Measurements from ENCODE around the gene TMIGD3. TPM values are rescaled to one million over a fixed set of nuclear protein-coding genes. Genes with fewer than 3 reads are reported as not detected.

The TMIGD3 gene
- total and polyA plus RNA-seq, 7 donors, result 1.9 to 29.8 (median 5.8) TPM

DNA sequence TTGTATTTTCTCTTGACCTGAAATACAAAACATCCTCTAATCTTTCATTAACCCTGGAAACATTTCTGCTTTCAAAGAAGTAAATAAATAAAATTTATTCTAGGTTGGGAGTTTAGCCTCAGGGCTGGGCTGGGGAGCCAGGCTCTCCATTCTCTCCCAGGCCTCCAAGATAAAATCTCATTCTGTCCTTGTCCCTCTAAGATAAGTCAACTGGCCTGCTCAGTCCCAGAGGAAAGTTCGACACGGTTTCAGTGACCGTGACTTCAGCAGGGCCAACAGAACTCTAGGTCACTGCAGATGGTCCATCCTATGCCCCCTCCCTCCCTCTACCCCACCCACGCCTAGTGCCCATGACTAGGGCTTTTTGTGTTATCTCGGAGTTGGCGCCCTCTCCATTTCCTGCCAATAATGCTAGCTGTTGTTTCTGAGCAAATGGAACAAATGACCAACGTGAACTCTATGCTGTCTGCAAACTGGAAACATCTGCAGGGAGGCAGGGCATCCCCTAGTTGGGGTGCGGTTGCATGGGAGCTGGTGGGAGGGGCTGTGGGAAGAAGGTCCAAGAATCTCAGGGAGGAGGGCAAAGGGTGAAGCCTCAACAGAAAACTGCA lies 10.1 kb upstream of the TMIGD3 start:
- Histone ChIP-seq H3K9me3 (no peaks in the 10 kb centered on the region), H3K4me1 (peaks cover 0 to 82% (median 63%) of the 10 kb centered on the region in 4 donors), H3K36me3 (no peaks in the 10 kb centered on the region), H3K27me3 (no peaks in the 10 kb centered on the region), H3K27ac (peak overlapping the region; percentile 9 to 95 (median 94)), H3K4me3 (no peak overlapping the region)
- peak in 3 of 4 donors; percentile 36 to 57 (median 45) for TF ChIP-seq POLR2AphosphoS5 (IDR thresholded peaks at IDR 0.05)
- no peak for TF ChIP-seq POLR2A (IDR thresholded peaks at IDR 0.05)
- peak; percentile 77 for DNase-seq
- WGBS, 2 donors, result 64 to 72% methylated on average over 8 of the region's 8 CpGs
- intact Hi-C loops (cut with DNase I), result loop anchor here (1.0 kb wide), 1 partner anchor 137 kb away; no protein-coding TSS in a partner anchor

DNA sequence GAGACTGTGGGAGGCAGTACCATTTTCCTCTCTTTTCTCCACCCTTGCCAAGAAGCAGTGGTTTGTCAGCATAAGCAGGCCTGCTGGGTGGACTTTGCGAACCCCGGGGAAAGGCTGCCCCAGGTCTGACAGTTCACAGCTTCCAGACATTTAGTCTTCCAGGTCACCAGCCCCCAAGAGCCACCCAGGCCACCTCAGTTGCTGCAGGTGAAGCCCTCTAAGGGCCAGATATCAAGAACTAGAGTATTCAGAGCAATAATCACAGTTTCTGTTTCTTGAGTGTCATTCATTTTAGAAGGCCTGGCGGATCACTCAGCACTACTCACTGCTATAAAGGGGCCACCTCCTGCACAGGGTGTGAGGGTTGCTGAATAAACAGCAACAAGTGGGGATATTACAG lies 9.5 kb upstream of the TMIGD3 start:
- H3K4me1 ChIP-seq, result peaks cover 0 to 86% (median 68%) of the 10 kb centered on the region in 4 donors
- H3K27ac ChIP-seq, result peak overlapping the region; percentile 9 to 95 (median 94)
- intact Hi-C loops (cut with DNase I), result loop anchor here (1.0 kb wide), 1 partner anchor 137 kb away; no protein-coding TSS in a partner anchor
- DNase-seq, result no peak
- 92 to 94% methylated on average over 3 of the region's 3 CpGs for WGBS, 2 donors
- no peaks in the 10 kb centered on the region for H3K9me3 ChIP-seq
- H3K36me3 ChIP-seq, result no peaks in the 10 kb centered on the region
- TF ChIP-seq, protein P1, sequence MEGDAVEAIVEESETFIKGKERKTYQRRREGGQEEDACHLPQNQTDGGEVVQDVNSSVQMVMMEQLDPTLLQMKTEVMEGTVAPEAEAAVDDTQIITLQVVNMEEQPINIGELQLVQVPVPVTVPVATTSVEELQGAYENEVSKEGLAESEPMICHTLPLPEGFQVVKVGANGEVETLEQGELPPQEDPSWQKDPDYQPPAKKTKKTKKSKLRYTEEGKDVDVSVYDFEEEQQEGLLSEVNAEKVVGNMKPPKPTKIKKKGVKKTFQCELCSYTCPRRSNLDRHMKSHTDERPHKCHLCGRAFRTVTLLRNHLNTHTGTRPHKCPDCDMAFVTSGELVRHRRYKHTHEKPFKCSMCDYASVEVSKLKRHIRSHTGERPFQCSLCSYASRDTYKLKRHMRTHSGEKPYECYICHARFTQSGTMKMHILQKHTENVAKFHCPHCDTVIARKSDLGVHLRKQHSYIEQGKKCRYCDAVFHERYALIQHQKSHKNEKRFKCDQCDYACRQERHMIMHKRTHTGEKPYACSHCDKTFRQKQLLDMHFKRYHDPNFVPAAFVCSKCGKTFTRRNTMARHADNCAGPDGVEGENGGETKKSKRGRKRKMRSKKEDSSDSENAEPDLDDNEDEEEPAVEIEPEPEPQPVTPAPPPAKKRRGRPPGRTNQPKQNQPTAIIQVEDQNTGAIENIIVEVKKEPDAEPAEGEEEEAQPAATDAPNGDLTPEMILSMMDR (IDR thresholded peaks at IDR 0.05), result no peak
- TF ChIP-seq EP300 (IDR thresholded peaks at IDR 0.05), result no peak
- no peak for TF ChIP-seq POLR2AphosphoS5 (IDR thresholded peaks at IDR 0.05)
- no peak for TF ChIP-seq POLR2A (IDR thresholded peaks at IDR 0.05)
- no peak overlapping the region for H3K4me3 ChIP-seq
- no peaks in the 10 kb centered on the region for H3K27me3 ChIP-seq

GRCh38 chr1:111512132-111512889 lies 8.9 kb upstream of the TMIGD3 start:
- Histone ChIP-seq H3K4me1 (peaks cover 0 to 91% (median 74%) of the 10 kb centered on the region in 4 donors), H3K36me3 (no peaks in the 10 kb centered on the region), H3K4me3 (no peak overlapping the region), H3K27ac (peak overlapping the region; percentile 9 to 95 (median 94)), H3K27me3 (no peaks in the 10 kb centered on the region), H3K9me3 (no peaks in the 10 kb centered on the region)
- TF ChIP-seq, protein P1 (IDR thresholded peaks at IDR 0.05), result no peak
- TF ChIP-seq POLR2AphosphoS5 (IDR thresholded peaks at IDR 0.05) (no peak), EP300 (IDR thresholded peaks at IDR 0.05) (no peak), POLR2A (IDR thresholded peaks at IDR 0.05) (no peak)
- intact Hi-C loops (cut with DNase I), result no loop called here
- WGBS, 2 donors, result 92% methylated on average over 5 of the region's 5 CpGs
- DNase-seq, result no peak

GRCh38 chr1:111511370-111511769 lies 7.9 kb upstream of the TMIGD3 start:
- Histone ChIP-seq H3K27ac (peak overlapping the region in 3 of 4 donors; percentile 93 to 95 (median 94)), H3K4me1 (peaks cover 0 to 90% (median 75%) of the 10 kb centered on the region in 4 donors), H3K36me3 (no peaks in the 10 kb centered on the region), H3K27me3 (no peaks in the 10 kb centered on the region), H3K9me3 (no peaks in the 10 kb centered on the region), H3K4me3 (no peak overlapping the region)
- no peak for TF ChIP-seq POLR2A (IDR thresholded peaks at IDR 0.05)
- WGBS, 2 donors, result 62 to 81% methylated on average over 3 of the region's 3 CpGs
- DNase-seq, result no peak
- intact Hi-C loops (cut with DNase I), result no loop called here

GRCh38 chr1:111509997-111510375 lies 6.6 kb upstream of the TMIGD3 start:
- DNase-seq, result peak; percentile 79
- no peaks in the 10 kb centered on the region for H3K36me3 ChIP-seq
- TF ChIP-seq, protein P1 (IDR thresholded peaks at IDR 0.05), result no peak
- TF ChIP-seq POLR2AphosphoS5 (IDR thresholded peaks at IDR 0.05), result peak in 2 of 4 donors; percentile 29 to 43
- TF ChIP-seq EP300 (IDR thresholded peaks at IDR 0.05), result no peak
- TF ChIP-seq POLR2A (IDR thresholded peaks at IDR 0.05), result no peak
- intact Hi-C loops (cut with DNase I), result loop anchor here (2.0 to 5.0 kb wide), 2 partner anchors 197 to 245 kb away; partner anchors contain the start of gene DDX20
- H3K9me3 ChIP-seq, result no peaks in the 10 kb centered on the region
- peaks cover 0 to 83% (median 70%) of the 10 kb centered on the region in 4 donors for H3K4me1 ChIP-seq
- WGBS, 2 donors, result 64 to 65% methylated on average over 3 of the region's 3 CpGs
- H3K27me3 ChIP-seq, result no peaks in the 10 kb centered on the region
- peak overlapping the region; percentile 91 to 95 (median 94) for H3K27ac ChIP-seq
- no peak overlapping the region for H3K4me3 ChIP-seq

Data from sigmoid colon (tissue), 7 donors.